Measurements from ENCODE around the gene ONECUT3.
"Not testable (repeated sequence)": the region's sequence is repeated elsewhere in the genome, so short reads cannot be mapped to it uniquely, and the experiment has no call there.

Gene ONECUT3

GRCh38 chr19:1752757-1753728, at the start of gene ONECUT3:
ONECUT3 (plus strand) TSS chr19:1753506; CDS start chr19:1753663, 157 bp downstream.
- no peak for DNase-seq (ENCODE audit: low read depth in 2 of 3, low spot score in 1 of 3)

GRCh38 chr19:1704339-1704738, 49.0 kb upstream of the ONECUT3 start:
- DNase-seq (ENCODE audit: low read depth in 2 of 3, low spot score in 1 of 3) = no peak

- no peak for DNase-seq (ENCODE audit: low read depth in 2 of 3, low spot score in 1 of 3)
Observed at GRCh38 chr19:1705367-1705766, 47.9 kb upstream of the ONECUT3 start.

GRCh38 chr19:1706646-1707045, 46.7 kb upstream of the ONECUT3 start:
- not testable (repeated sequence) for DNase-seq (ENCODE audit: low read depth in 2 of 3, low spot score in 1 of 3)

- no peak for DNase-seq (ENCODE audit: low read depth in 2 of 3, low spot score in 1 of 3)
Observed at GRCh38 chr19:1707240-1707639, 46.1 kb upstream of the ONECUT3 start.

- no peak for DNase-seq (ENCODE audit: low read depth in 2 of 3, low spot score in 1 of 3)
Observed at GRCh38 chr19:1713170-1713569, 40.1 kb upstream of the ONECUT3 start.

- no peak for DNase-seq (ENCODE audit: low read depth in 2 of 3, low spot score in 1 of 3)
Observed at GRCh38 chr19:1715540-1715939, 37.8 kb upstream of the ONECUT3 start.

- DNase-seq (ENCODE audit: low read depth in 2 of 3, low spot score in 1 of 3) = no peak
Observed at GRCh38 chr19:1717200-1717969, 35.9 kb upstream of the ONECUT3 start.

- no peak for DNase-seq (ENCODE audit: low read depth in 2 of 3, low spot score in 1 of 3)
Observed at GRCh38 chr19:1717970-1718264, 35.4 kb upstream of the ONECUT3 start.

GRCh38 chr19:1718420-1719291, 34.6 kb upstream of the ONECUT3 start:
- DNase-seq (ENCODE audit: low read depth in 2 of 3, low spot score in 1 of 3) = no peak

- no peak for DNase-seq (ENCODE audit: low read depth in 2 of 3, low spot score in 1 of 3)
Observed at GRCh38 chr19:1719519-1719918, 33.8 kb upstream of the ONECUT3 start.

- no peak for DNase-seq (ENCODE audit: low read depth in 2 of 3, low spot score in 1 of 3)
Observed at GRCh38 chr19:1720237-1720636, 33.1 kb upstream of the ONECUT3 start.

GRCh38 chr19:1725100-1726064, 27.9 kb upstream of the ONECUT3 start:
- peak in 2 of 3 donors; percentile 28 to 52 for DNase-seq (ENCODE audit: low read depth in 2 of 3, low spot score in 1 of 3)

- no peak for DNase-seq (ENCODE audit: low read depth in 2 of 3, low spot score in 1 of 3)
Observed at GRCh38 chr19:1728816-1729567, 24.3 kb upstream of the ONECUT3 start.

- no peak for DNase-seq (ENCODE audit: low read depth in 2 of 3, low spot score in 1 of 3)
Observed at GRCh38 chr19:1729568-1729925, 23.8 kb upstream of the ONECUT3 start.

- DNase-seq (ENCODE audit: low read depth in 2 of 3, low spot score in 1 of 3) = no peak
Observed at GRCh38 chr19:1730157-1730556, 23.1 kb upstream of the ONECUT3 start.

- DNase-seq (ENCODE audit: low read depth in 2 of 3, low spot score in 1 of 3) = no peak
Observed at GRCh38 chr19:1734321-1734966, 18.9 kb upstream of the ONECUT3 start.

GRCh38 chr19:1736280-1736679, 17.0 kb upstream of the ONECUT3 start:
- DNase-seq (ENCODE audit: low read depth in 2 of 3, low spot score in 1 of 3) = no peak

- no peak for DNase-seq (ENCODE audit: low read depth in 2 of 3, low spot score in 1 of 3)
Observed at GRCh38 chr19:1736927-1737326, 16.4 kb upstream of the ONECUT3 start.

All from stimulated activated CD4-positive, alpha-beta T cell treated with anti-CD3 and anti-CD28 coated beads, Interleukin-12 subunit alpha, Interleukin-12 subunit beta, amount 100 ng/mL, for 48 hours (primary cell).